HG02852 (cell line): ENCODE results near the gene PLCG2.
A peak's percentile ranks its signal among the peaks of the same experiment; 100 is the strongest.
"Not testable (repeated sequence)": the region's sequence is repeated elsewhere in the genome, so short reads cannot be mapped to it uniquely, and the experiment has no call there.

Experiments
- ATAC-seq: cut with Tn5 transposase; IDR thresholded peaks from one replicate; pipeline ENCODE4 v1.9.1; 2021; ENCODE audit warnings: mild to moderate bottlenecking, moderate library complexity; ENCODE audit not compliant: unreplicated experiment

The PLCG2 gene

DNA sequence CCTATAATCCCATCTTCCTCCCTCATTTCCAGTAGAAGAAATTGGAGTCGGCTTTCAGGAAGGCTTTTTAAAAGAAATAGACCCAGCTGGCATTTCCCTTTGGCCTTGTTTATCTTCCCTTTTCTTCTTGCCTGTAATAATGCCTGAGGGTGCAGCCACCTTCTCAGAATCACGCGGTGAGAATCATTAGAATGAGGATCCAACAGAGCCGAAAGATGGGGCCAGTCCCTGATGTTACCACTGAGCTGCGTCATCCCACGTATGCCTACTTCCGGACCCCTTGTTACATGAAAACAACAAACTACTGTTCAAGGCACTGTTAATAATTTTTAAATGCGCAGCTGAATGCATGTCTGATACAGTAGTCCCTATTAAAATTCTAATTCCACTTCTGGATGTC, 208.0 kb downstream of the PLCG2 start:
- no peak for ATAC-seq

DNA sequence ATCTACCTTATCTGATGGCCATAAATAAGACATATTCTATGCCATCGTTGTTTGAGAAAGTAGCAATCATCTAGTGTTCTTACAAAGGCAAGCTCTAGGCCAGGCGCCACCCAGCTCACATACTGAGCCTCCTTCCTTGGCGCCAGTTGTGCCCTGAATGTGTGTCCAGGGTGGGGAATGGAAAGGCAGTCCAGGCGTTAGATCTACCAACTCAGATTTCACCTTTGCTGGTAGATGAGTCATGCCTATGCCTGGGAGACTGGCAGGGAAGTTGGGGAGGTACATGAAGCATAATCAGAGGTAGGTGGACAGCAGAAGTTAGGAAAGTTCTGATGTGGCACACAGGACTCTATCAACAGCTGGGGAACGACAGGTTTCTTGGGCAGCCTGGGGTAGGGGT, 208.6 kb downstream of the PLCG2 start:
- ATAC-seq, result no peak

DNA sequence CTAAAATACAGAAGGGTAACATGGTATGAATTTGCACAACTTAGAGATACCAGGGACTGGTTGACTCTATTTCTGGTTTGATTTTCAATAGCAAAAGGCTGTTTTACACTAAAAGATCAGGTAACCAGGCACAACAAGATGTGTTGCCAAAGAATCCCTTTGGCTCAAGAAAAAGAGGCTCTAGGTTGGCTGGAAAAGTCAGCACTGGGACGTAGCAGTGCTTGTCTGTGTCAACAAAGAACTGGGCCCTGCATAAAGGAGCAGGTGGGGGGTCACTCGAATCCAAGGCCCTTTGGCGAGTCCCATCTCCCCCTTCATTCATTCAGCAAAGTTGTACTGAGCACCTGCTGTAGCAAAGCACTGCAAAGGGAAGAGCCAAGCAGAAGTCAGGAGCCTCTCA, 213.8 kb downstream of the PLCG2 start:
- no peak for ATAC-seq

DNA sequence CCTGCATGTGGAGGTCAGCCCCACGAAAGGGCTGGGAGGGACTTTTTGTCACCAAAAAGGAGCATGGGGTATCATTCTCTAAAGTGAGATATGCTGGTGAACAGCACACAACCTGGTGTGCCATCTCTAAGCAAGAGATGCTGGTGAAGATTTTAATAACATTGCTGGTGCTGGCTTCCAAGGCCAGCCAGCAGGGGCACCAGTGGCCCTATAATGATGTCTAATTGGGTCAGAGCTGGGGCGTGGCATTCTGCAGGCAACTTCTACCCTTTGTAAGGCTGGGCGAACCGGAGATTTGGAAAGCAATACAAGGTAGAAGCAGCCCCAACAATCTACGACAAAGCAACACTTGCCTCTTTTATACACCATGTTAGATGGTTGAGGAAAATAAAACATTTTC, 215.4 kb downstream of the PLCG2 start:
- no peak for ATAC-seq

DNA sequence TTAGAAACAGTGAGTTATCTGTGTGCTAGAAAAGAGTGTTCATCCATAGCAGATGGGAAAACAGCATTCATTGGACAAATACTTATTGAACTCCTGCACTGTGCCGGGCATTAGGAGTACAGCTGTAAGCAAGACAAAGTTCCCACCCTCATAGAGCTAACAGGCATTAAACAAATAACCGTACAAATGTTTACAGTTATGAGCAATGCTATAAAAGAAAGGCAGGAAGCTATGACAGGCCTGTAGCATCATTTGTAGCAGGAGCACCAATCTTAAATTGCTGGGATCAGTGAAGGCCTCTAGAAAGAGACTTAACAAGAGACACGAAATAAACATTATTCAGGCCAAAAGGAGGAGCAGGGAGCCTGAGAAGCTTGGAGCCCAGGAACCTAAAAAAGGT, 216.6 kb downstream of the PLCG2 start:
- no peak for ATAC-seq

DNA sequence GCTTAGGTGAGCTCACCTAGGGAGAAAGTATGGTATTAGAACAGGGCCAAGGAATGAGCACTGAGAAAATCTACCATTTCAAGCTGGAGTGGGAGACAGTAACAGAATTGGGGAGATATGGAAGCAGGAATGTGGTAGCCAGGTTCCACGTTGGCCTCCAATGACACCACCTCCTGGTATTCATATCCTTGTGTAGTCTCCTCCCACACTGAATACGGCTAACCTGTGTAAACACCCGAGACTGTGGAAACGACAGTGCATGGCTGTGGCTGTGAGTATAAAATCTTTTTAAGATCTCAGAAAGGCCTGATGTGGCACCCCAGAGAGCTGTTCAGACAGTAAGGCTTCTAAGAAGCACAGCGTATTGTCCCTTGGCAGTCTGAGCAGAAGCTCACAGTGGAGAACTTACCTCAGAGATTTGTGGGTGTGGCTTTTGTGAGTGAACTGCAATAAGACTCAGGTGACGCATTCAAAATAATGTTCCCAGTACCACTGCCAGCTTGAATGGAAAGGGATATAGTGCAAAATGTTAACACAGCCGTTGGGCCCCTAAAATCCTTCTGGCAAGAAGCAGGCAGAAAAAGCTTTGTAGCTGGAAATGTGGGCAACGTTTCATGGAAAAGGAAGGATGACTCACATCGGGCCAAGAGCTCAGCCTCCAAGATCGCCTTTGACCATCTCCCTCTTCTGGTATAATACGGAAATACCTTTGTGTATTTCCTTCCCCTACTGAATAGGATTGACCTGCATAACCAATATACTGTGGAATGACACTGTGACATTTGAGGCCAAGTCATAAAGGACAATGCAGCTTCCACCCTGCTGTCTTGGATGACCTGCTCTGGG, 217.8 kb downstream of the PLCG2 start:
- ATAC-seq, result no peak

DNA sequence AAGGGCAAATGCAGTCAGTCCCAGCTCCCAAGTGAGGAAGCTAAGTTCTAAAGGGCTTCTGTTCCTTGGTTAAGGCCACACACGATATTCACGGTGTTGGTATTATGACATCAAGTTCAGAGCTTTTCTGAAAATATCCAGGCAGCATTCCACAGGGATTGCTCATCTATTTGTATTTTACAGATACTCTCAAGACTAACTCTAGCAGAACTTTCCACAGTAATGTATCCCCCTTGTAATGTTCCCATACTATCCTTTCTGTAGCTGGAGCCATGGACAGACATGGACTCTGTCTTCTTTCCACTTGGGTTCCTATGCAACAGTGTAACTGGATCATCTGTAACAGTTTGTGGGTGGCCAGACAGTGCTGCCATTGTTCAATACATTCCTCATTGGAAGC, 218.6 kb downstream of the PLCG2 start:
- ATAC-seq, result no peak

DNA sequence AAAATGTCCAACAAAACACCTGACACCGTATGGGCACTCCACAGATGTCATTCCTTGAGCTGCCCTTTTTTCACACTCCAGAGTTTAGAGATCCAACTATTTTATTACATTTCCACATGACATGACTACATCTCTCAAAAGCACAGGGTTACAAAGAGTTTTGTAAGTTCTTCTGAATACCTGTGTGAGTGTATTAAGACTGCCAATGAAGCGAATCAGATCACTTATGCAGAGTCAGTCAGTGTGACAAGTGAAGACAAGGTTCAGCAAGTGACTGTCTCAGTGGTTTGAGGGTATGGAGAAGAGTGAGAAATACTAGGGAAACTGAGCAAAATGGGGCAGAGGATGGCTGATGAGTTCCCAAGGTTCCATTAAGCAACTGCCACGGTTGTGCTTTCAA, 223.7 kb downstream of the PLCG2 start:
- ATAC-seq, result no peak

DNA sequence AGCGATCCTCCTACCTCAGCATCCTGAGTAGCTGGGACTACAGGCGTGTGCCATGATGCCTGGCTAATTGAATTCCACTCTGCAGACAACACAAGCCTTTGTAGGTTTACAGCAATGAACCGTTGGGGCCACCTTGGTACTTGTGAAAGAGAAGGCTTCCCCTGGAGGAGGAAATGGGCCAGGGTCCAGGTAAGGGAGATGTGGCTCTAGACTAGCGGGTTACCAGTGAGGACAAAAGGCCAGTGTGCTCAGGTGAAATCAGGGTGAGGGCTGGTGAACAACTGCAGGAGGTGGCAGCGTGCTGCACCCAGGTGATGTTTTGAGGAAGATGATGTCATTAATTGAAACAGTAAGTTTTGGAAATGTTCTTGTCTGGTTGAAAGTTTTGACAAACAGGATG, 225.5 kb downstream of the PLCG2 start:
- no peak for ATAC-seq

DNA sequence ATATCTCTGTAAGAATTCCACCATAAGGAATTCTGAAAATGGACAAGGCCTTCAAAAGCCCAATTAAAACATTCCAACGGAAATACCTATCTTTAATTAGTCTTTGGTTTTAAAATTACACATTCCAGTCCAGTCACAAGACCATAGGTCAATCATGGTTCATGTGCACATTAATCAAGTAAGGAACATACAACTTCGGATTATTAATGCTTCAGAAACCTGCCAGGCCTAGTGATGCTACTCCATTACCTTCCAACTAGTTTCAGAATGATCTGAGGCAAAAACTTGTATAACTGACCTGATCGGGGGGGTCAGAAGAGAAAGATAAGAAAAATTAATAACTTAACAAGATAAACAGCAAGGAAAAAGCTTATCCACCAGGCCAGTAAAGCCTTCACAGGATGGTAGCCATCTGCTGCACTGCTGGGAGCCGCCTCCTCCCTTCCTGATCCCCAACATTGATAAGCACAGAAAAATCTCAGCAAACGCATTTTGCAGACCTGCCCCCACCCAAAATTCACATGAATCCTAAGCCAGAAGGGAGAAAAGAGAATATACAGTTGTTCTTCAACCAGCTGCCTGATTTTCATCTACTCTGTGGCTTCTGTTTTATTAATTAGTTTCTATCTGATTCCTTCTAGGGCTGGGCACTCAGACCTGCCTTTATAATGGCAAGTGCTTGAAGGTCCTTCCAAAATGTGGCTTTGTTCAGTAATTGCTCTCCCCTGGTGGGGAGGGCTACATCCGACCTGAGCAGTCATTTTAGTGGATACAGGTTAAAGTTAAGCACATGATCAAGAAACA, 226.1 kb downstream of the PLCG2 start:
- no peak for ATAC-seq

DNA sequence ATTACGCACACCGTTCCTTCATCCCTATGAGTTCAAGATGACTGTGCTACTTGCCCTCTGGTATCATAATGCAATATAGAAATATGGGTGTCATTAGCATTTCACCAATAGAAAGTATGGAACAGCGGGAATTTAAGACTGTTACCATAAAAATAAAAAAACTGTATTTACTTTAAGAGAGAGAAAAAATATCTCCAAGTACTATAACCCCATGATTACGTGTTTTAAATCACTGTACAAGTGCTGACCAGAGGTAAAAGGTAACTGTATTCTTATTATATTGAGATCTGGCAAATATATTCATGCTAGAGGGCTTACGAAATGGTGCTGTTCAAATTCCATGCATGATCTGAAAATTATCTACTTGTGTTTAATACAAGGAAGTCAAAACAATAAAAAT, 226.9 kb downstream of the PLCG2 start:
- ATAC-seq, result no peak

DNA sequence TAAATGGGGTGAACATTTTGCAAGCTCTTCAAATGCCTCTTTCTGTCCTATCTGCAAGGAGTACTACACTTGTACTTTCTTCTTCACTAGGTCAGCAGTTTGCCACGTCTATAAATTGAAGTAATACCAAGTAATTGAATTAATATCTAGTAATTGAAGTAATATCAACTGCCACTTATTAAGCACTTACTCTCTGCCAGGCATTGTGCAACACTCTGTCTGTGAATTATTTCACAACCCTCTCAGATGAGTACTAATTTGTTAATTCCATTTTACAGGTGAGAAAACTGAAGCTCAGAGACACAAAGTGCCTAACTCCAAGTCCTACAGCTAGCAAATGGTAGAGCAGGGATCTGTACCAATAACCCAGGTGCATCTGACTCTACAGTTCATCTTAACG, 228.1 kb downstream of the PLCG2 start:
- no peak for ATAC-seq

DNA sequence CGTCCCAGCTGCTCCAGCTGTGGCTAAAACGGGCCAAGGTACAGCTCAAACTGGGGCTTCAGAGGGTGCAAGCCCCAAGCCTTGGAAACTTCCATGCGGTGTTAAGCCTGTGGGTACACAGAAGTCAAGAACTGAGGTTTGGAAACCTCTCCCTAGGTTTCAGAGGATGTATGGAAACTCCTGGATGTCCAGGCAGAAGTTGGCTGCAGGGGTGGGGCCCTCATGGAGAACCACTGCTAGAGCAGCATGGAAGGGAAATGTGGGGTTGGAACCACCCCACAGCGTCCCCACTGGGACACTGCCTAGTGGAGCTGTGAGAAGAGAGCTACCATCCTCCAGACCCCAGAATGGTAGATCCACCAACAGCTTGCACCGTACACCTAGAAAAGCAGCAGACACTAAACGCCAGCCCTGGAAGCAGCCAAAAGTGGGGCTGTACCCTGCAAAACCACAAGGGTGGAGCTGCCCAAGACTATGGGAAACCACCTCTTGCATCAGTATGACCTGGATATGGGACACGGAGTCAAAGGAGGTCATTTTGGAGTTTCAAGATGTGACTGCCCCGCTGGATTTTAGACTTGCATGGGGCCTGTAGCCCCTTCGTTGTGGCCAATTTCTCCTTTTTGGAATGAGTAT, 230.0 kb downstream of the PLCG2 start:
- no peak for ATAC-seq

DNA sequence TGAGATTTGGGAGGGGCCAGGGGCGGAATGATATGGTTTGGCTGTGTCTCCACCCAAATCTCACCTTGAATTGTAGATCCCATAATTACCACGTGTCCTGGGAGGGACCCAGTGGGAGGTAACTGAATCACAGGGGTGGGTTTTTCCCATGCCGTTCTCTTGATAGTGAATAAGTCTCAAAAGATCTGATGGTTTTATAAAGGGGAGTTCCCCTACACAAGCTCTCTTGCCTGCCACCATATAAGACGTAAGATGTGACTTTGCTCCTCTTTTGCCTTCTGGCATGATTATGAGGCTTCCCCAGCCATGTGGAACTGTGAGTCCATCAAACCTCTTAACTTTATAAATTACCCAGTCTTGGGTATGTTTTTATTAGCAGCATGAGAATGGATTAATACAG, 230.7 kb downstream of the PLCG2 start:
- ATAC-seq, result not testable (repeated sequence)

DNA sequence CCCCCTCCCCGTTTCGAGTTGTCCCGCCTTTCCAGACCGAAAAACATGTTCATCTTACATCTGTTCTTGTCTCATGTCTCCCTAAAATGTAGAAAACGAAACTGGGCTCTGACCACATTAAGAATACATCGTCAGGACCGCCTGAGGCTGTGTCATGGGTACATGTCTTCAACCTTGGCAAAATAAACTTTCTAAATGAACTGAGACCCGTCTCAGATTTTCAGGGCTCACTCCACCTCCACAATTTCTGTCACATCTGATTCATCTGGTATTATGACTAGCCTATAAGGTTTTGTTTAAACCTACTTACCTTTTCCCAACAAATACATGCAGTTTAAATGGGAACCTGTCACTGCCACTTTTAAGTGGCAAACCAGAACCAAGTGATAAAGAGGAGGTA, 231.6 kb downstream of the PLCG2 start:
- ATAC-seq, result no peak

DNA sequence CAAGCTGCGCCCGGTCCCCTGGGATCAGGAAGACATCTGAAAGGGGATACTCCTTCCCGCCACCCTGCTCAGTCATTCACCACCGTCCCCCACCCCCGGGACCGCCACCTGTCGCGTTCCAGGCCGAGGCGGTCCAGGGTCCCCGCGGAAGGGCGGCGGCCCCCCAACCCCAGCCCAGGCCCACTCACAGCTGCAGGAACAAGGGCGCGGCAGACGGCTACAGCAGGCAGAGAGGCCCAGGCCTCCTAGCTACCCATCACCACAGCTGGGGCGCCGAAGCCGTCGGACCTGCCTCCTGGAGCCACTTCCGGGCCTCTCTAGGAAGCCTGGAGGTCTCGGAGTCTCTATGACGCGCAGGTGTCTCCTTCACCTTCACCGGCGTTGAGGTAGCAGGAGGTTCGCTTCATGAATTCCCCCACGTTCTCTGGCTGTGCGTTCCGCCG, 232.1 kb downstream of the PLCG2 start, which contains the start of gene SDR42E1:
SDR42E1 (minus strand) TSS at position 272 of the 443 bp plus-strand sequence. CDS start 10,612 bp downstream, outside the sequence.
- ATAC-seq, result peak; percentile 96
